GM21367 (cell line): ENCODE results near the gene DNAH7.
"Not testable (repeated sequence)": the region's sequence is repeated elsewhere in the genome, so short reads cannot be mapped to it uniquely, and the experiment has no call there.

Experiments
- ATAC-seq: cut with Tn5 transposase; IDR thresholded peaks from one replicate; pipeline ENCODE4 v1.9.1; 2021; ENCODE audit not compliant: unreplicated experiment

DNAH7 gene

GRCh38 chr2:195734395-195734794 is 334.2 kb downstream of the DNAH7 start:
- no peak for ATAC-seq

DNA sequence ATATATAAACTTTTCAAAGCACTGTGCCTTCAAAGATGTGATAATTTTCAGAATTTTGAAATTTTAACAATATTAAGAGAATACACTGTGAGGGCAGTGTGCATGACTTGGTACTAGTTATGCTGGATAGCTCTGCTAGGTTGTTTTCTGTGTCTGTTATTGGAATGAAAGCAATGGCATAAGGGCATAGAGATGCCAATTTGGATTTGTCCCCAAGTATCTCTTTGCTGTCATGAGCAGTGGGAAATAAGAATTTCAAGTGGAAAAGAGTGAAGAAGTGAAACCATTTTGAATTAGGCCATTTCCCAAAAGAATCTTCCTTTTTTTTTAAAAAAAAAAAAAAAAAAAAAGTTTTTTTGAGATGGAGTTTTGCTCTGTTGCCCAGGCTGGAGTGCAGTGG is 334.8 kb downstream of the DNAH7 start:
- ATAC-seq, result no peak

- ATAC-seq, result no peak
Observed at GRCh38 chr2:195732574-195732973, 336.1 kb downstream of the DNAH7 start.

GRCh38 chr2:195730912-195731311 is 337.7 kb downstream of the DNAH7 start:
- no peak for ATAC-seq

- no peak for ATAC-seq
Observed at GRCh38 chr2:195727106-195727505, 341.5 kb downstream of the DNAH7 start.

- no peak for ATAC-seq
Observed at GRCh38 chr2:195722075-195722474, 346.6 kb downstream of the DNAH7 start.

DNA sequence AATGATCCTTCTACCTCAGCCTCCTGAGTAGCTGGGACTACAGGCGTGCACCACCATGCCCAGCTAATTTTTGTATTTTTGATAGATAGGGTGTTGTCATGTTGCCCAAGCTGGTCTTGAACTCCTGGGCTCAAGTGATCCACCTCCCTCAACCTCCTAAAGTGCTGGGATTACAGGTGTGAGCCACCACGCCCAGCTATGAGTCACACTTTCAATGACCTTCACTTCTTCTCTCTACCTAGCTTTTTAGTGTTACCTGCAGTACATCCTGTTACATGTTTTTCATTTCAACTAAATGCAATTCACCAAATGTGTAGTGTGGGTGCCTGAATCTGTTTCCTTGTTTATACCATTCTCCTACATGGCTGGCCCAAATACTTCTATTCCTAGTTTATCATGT is 347.6 kb downstream of the DNAH7 start:
- no peak for ATAC-seq

DNA sequence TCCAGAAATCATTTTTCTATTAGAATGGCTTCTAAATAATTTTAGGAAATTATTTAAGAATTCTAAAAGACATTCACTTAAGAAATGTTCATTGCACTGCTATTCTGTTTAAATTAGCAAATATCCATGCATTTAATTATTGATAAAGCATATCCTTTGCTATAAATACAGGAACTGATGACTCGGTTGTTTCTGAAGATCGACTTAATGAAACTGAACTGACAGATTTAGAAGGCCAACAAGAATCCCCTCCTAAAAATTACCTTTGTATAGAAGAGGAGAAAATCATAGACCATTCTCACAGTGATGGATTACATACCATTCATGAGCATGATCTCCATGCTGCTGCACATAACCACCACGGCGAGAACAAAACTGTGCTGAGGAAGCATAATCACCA is 352.2 kb downstream of the DNAH7 start:
- ATAC-seq, result no peak

DNA sequence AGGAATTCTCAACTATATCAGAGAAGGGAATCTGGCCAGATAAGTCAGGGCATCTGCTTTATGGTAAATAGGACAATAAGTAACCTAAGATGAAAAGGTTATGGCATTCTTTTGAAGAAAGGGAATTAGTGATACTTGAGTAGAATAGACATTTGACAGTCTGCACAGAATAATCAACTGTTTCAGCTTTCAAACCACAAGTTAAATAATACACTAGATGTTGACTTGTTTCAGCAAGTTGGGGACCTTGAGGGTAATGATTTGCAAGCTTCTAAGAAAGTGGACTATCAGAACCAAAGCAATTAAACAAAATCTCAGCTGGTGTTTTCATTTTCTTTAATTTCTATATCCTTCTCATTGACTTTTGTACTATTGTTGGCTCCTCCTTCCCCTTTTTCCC is 357.2 kb downstream of the DNAH7 start:
- ATAC-seq, result no peak

- no peak for ATAC-seq
Observed at GRCh38 chr2:195709901-195710806, 358.5 kb downstream of the DNAH7 start.

DNA sequence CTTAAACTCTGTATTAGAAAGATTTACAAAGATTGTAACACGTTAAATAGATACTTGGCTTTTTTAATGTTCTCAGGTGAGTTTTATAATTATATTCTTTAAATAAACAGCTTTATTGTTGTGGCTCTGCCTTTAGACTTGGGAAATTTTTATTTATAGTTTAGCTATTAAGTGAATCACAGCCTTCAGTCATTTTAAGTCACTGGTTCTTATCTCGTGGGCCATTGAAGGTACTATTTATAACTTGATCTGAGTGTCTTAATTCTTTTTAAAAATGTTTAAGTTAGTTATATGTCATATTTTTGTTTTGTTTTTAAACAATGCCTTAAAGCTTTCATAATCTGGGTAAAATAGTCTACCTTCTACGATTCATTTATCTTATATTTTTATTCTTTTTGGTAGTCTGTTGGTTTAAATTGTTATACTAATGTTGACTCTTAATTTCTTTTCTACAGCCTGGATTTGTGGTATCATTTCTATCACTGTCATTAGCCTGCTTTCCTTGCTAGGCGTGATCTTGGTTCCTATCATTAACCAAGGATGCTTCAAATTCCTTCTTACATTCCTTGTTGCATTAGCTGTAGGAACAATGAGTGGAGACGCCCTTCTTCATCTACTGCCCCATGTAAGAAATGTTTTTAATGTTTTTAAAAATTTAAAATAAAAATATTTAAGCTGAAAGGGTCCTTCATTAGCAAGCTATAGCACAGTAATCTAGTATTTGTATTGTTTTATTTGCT is 362.3 kb downstream of the DNAH7 start:
- no peak for ATAC-seq

DNA sequence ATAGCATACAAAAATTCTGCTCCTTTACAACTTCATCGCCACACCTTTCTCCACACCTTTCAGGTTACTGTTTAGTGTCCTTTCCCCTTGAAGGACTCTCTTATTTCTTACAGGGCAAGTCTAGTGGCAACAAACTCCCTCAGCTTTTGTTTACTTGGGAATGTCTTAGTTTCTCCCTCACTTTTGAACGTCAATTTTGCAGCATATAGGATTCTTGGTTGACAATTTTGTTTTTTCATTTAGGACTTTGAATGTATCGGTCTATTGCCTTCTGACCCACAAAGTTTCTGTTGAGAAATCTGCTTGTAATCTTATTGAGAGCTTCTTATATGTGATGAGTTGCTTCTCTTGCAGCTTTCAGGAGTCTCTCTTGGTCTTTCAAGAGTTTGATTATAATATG is 368.2 kb downstream of the DNAH7 start:
- ATAC-seq, result no peak

GRCh38 chr2:195697681-195698220 is 370.9 kb downstream of the DNAH7 start:
- ATAC-seq, result no peak

GRCh38 chr2:195696012-195696411 is 372.6 kb downstream of the DNAH7 start:
- ATAC-seq, result no peak

- ATAC-seq, result no peak
Observed at GRCh38 chr2:195695002-195695631, 373.5 kb downstream of the DNAH7 start.

GRCh38 chr2:195694553-195694952 is 374.1 kb downstream of the DNAH7 start:
- ATAC-seq, result no peak

DNA sequence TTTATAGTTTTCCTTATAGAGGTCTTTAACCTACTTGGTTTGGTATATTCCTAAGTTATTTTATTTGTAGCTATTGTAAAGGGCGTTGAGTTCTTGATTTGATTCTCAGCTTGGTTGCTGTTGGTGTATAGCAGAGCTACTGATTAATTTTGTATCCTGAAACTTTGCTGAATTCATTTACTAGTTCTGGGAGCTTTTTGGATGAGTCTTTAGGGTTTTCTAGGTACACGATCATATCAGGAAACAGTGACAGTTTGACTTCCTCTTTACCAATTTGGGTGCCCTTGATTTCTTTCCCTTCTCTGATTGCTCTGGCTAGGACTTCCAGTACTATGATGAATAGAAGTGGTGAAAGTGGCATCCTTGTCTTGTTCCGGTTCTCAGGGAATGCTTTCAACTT is 376.1 kb downstream of the DNAH7 start:
- ATAC-seq, result not testable (repeated sequence)
